ENCODE results near the gene VMAC.
A peak's percentile ranks its signal among the peaks of the same experiment; 100 is the strongest.

The VMAC gene

DNA sequence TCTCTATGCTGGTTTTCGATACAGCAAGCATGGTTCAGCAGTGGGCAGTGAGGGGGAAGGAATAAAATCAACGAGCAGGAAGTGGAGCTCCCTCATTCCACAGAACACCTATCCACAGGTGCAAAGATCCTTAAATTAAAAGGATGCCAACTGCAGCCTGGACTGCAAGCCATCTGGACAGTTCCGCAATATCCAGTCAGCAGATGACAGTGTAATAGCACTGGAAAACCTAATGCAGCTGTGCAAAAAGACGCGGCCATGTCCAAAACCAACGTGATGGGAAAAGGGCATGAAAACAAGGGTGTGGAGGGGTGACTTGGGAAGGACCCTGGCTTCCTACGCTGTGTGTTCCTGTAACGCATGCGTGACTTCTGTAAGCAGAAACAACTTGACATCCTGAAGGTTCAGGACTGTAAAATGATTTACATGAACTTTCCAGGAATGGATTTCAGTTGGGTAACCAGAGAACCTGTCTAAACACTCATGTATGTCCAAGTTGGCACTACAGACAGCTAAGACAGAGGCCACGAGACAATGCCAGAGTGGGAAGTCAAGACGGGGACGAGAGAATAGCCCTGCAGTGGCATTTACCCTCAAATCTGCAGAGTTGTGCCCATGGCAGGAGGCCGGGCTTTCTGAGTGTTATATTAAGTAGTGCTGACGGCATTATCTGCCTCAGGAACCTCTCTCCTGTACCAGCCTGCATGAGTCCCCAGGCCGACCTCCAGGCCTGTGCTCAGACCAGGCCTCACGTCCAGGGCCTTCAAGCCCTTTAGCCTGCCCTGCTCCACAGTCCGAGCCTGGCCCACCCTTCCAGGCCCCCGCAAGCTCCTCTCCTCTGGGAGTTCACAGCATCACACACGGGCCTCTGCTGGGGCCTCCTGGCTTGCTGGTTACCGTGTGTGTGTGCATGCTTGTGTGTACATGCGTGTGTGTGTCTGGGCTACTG is 35.9 kb downstream of the VMAC start:
- H3K27me3 ChIP-seq (ENCODE audit: control insufficient read depth in 1 of 2, insufficient read depth in 2 of 2, low read length in 2 of 2): no peaks in the 10 kb centered on the region
- H3K36me3 ChIP-seq (ENCODE audit: control insufficient read depth in 1 of 2, insufficient read depth in 2 of 2, low read length in 2 of 2): peaks cover 34 to 52% of the 10 kb centered on the region in 2 donors
- no peak overlapping the region for H3K27ac ChIP-seq (ENCODE audit: low read depth, low read length)
- H3K4me1 ChIP-seq (ENCODE audit: control insufficient read depth in 1 of 2, insufficient read depth in 2 of 2, low read length in 2 of 2): peaks cover 6 to 7% of the 10 kb centered on the region in 2 donors
- H3K9ac ChIP-seq (ENCODE audit: low read depth in 1 of 2, low read length in 2 of 2): no peak overlapping the region
- H3K4me3 ChIP-seq (ENCODE audit: low read depth in 1 of 2, low read length in 2 of 2): no peak overlapping the region
- H3K9me3 ChIP-seq (ENCODE audit: control insufficient read depth in 1 of 2, low read length in 2 of 2): no peaks in the 10 kb centered on the region

- H3K36me3 ChIP-seq (ENCODE audit: control insufficient read depth in 1 of 2, insufficient read depth in 2 of 2, low read length in 2 of 2): peaks cover 34 to 48% of the 10 kb centered on the region in 2 donors
- no peaks in the 10 kb centered on the region for H3K9me3 ChIP-seq (ENCODE audit: control insufficient read depth in 1 of 2, low read length in 2 of 2)
- H3K4me3 ChIP-seq (ENCODE audit: low read depth in 1 of 2, low read length in 2 of 2): no peak overlapping the region
- H3K27me3 ChIP-seq (ENCODE audit: control insufficient read depth in 1 of 2, insufficient read depth in 2 of 2, low read length in 2 of 2): no peaks in the 10 kb centered on the region
- H3K9ac ChIP-seq (ENCODE audit: low read depth in 1 of 2, low read length in 2 of 2): no peak overlapping the region
- no peak overlapping the region for H3K27ac ChIP-seq (ENCODE audit: low read depth, low read length)
- H3K4me1 ChIP-seq (ENCODE audit: control insufficient read depth in 1 of 2, insufficient read depth in 2 of 2, low read length in 2 of 2): peaks cover 4 to 10% of the 10 kb centered on the region in 2 donors
Observed at GRCh38 chr19:5941673-5942072, 37.0 kb downstream of the VMAC start.

- Histone ChIP-seq H3K9me3 (ENCODE audit: control insufficient read depth in 1 of 2, low read length in 2 of 2) (no peaks in the 10 kb centered on the region), H3K27me3 (ENCODE audit: control insufficient read depth in 1 of 2, insufficient read depth in 2 of 2, low read length in 2 of 2) (no peaks in the 10 kb centered on the region), H3K4me1 (ENCODE audit: control insufficient read depth in 1 of 2, insufficient read depth in 2 of 2, low read length in 2 of 2) (peaks cover 9 to 11% of the 10 kb centered on the region in 2 donors), H3K4me3 (ENCODE audit: low read depth in 1 of 2, low read length in 2 of 2) (no peak overlapping the region), H3K36me3 (ENCODE audit: control insufficient read depth in 1 of 2, insufficient read depth in 2 of 2, low read length in 2 of 2) (peaks cover 28 to 39% of the 10 kb centered on the region in 2 donors), H3K27ac (ENCODE audit: low read depth, low read length) (no peak overlapping the region), H3K9ac (ENCODE audit: low read depth in 1 of 2, low read length in 2 of 2) (no peak overlapping the region)
Observed at GRCh38 chr19:5943045-5943444, 38.4 kb downstream of the VMAC start.

- Histone ChIP-seq H3K9me3 (ENCODE audit: control insufficient read depth in 1 of 2, low read length in 2 of 2) (no peaks in the 10 kb centered on the region), H3K4me3 (ENCODE audit: low read depth in 1 of 2, low read length in 2 of 2) (no peak overlapping the region), H3K4me1 (ENCODE audit: control insufficient read depth in 1 of 2, insufficient read depth in 2 of 2, low read length in 2 of 2) (peaks cover 10 to 14% of the 10 kb centered on the region in 2 donors), H3K27me3 (ENCODE audit: control insufficient read depth in 1 of 2, insufficient read depth in 2 of 2, low read length in 2 of 2) (no peaks in the 10 kb centered on the region), H3K36me3 (ENCODE audit: control insufficient read depth in 1 of 2, insufficient read depth in 2 of 2, low read length in 2 of 2) (peaks cover 28 to 36% of the 10 kb centered on the region in 2 donors), H3K9ac (ENCODE audit: low read depth in 1 of 2, low read length in 2 of 2) (no peak overlapping the region), H3K27ac (ENCODE audit: low read depth, low read length) (peak overlapping the region; percentile 30)
Observed at GRCh38 chr19:5943623-5944022, 39.0 kb downstream of the VMAC start.

DNA sequence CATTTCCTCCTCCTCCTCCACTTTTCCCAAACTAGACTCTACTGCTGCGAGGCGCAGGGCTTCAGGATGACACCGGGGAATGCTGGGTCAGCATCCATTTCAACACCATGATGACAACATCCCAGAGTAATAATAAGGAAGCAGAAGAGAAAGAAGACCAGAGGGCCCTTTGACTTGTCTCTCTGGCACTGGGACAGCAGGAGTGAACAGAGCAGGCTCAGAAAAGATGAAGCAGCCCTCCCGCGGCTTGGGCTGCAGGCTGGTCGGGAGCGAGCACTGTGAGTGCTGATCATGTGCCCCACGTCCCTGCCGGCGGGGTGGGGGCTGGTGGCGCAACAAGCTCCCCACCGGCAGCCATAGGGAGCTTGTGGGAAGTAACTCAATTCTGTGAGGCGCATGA is 42.8 kb downstream of the VMAC start:
- Histone ChIP-seq H3K9me3 (ENCODE audit: control insufficient read depth in 1 of 2, low read length in 2 of 2) (no peaks in the 10 kb centered on the region), H3K27me3 (ENCODE audit: control insufficient read depth in 1 of 2, insufficient read depth in 2 of 2, low read length in 2 of 2) (no peaks in the 10 kb centered on the region), H3K4me3 (ENCODE audit: low read depth in 1 of 2, low read length in 2 of 2) (no peak overlapping the region), H3K27ac (ENCODE audit: low read depth, low read length) (no peak overlapping the region), H3K36me3 (ENCODE audit: control insufficient read depth in 1 of 2, insufficient read depth in 2 of 2, low read length in 2 of 2) (peaks cover 8 to 26% of the 10 kb centered on the region in 2 donors), H3K4me1 (ENCODE audit: control insufficient read depth in 1 of 2, insufficient read depth in 2 of 2, low read length in 2 of 2) (peaks cover 43 to 46% of the 10 kb centered on the region in 2 donors), H3K9ac (ENCODE audit: low read depth in 1 of 2, low read length in 2 of 2) (no peak overlapping the region)

- peaks cover 4 to 26% of the 10 kb centered on the region in 2 donors for H3K36me3 ChIP-seq (ENCODE audit: control insufficient read depth in 1 of 2, insufficient read depth in 2 of 2, low read length in 2 of 2)
- H3K27ac ChIP-seq (ENCODE audit: low read depth, low read length): no peak overlapping the region
- no peak overlapping the region for H3K4me3 ChIP-seq (ENCODE audit: low read depth in 1 of 2, low read length in 2 of 2)
- no peak overlapping the region for H3K9ac ChIP-seq (ENCODE audit: low read depth in 1 of 2, low read length in 2 of 2)
- peaks cover 54 to 57% of the 10 kb centered on the region in 2 donors for H3K4me1 ChIP-seq (ENCODE audit: control insufficient read depth in 1 of 2, insufficient read depth in 2 of 2, low read length in 2 of 2)
- H3K27me3 ChIP-seq (ENCODE audit: control insufficient read depth in 1 of 2, insufficient read depth in 2 of 2, low read length in 2 of 2): no peaks in the 10 kb centered on the region
- H3K9me3 ChIP-seq (ENCODE audit: control insufficient read depth in 1 of 2, low read length in 2 of 2): no peaks in the 10 kb centered on the region
Observed at GRCh38 chr19:5948752-5949564, 44.3 kb downstream of the VMAC start.

GRCh38 chr19:5949792-5950305 is 45.2 kb downstream of the VMAC start:
- Histone ChIP-seq H3K36me3 (ENCODE audit: control insufficient read depth in 1 of 2, insufficient read depth in 2 of 2, low read length in 2 of 2) (peaks cover 4 to 26% of the 10 kb centered on the region in 2 donors), H3K27ac (ENCODE audit: low read depth, low read length) (no peak overlapping the region), H3K9me3 (ENCODE audit: control insufficient read depth in 1 of 2, low read length in 2 of 2) (no peaks in the 10 kb centered on the region), H3K27me3 (ENCODE audit: control insufficient read depth in 1 of 2, insufficient read depth in 2 of 2, low read length in 2 of 2) (no peaks in the 10 kb centered on the region), H3K4me1 (ENCODE audit: control insufficient read depth in 1 of 2, insufficient read depth in 2 of 2, low read length in 2 of 2) (peaks cover 63 to 66% of the 10 kb centered on the region in 2 donors), H3K9ac (ENCODE audit: low read depth in 1 of 2, low read length in 2 of 2) (no peak overlapping the region), H3K4me3 (ENCODE audit: low read depth in 1 of 2, low read length in 2 of 2) (no peak overlapping the region)

GRCh38 chr19:5950741-5951140 is 46.1 kb downstream of the VMAC start:
- Histone ChIP-seq H3K4me1 (ENCODE audit: control insufficient read depth in 1 of 2, insufficient read depth in 2 of 2, low read length in 2 of 2) (peaks cover 67 to 70% of the 10 kb centered on the region in 2 donors), H3K27ac (ENCODE audit: low read depth, low read length) (no peak overlapping the region)

DNA sequence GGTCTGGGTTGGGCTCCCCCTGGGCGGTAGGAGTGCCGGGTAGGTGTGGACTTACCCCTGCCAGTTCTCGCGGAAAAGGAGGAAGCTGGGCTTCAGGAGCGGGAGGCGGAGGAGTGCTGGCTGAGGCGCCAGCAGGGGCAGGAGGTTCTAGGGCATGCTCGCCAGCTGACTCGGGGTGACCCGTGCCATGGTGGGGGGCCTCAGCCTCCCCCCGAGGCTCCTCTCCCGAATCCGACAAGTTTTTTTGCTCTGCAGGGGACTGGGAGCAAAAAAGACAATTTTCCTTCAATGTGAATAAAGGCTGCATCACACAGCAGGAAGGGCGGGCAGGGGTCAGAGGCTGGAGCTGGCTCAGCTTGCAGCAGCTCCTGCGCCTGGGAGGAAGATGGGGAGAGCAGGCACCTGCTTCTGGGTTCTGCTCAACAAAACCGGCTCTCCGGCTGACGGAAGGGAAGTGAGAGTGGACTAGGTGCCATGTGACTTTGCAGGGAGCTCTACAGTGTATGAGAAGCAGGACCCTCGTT is 46.7 kb downstream of the VMAC start:
- H3K27ac ChIP-seq (ENCODE audit: low read depth, low read length): no peak overlapping the region
- H3K36me3 ChIP-seq (ENCODE audit: control insufficient read depth in 1 of 2, insufficient read depth in 2 of 2, low read length in 2 of 2): peaks cover 4 to 18% of the 10 kb centered on the region in 2 donors
- H3K4me1 ChIP-seq (ENCODE audit: control insufficient read depth in 1 of 2, insufficient read depth in 2 of 2, low read length in 2 of 2): peaks cover 67 to 69% of the 10 kb centered on the region in 2 donors
- no peaks in the 10 kb centered on the region for H3K9me3 ChIP-seq (ENCODE audit: control insufficient read depth in 1 of 2, low read length in 2 of 2)
- no peak overlapping the region for H3K4me3 ChIP-seq (ENCODE audit: low read depth in 1 of 2, low read length in 2 of 2)
- H3K27me3 ChIP-seq (ENCODE audit: control insufficient read depth in 1 of 2, insufficient read depth in 2 of 2, low read length in 2 of 2): no peaks in the 10 kb centered on the region
- H3K9ac ChIP-seq (ENCODE audit: low read depth in 1 of 2, low read length in 2 of 2): no peak overlapping the region

More at GRCh38 chr19:5950741-5951140, 46.1 kb downstream of the VMAC start:
- H3K9ac ChIP-seq (ENCODE audit: low read depth in 1 of 2, low read length in 2 of 2): no peak overlapping the region
- no peaks in the 10 kb centered on the region for H3K9me3 ChIP-seq (ENCODE audit: control insufficient read depth in 1 of 2, low read length in 2 of 2)
- no peaks in the 10 kb centered on the region for H3K27me3 ChIP-seq (ENCODE audit: control insufficient read depth in 1 of 2, insufficient read depth in 2 of 2, low read length in 2 of 2)
- no peak overlapping the region for H3K4me3 ChIP-seq (ENCODE audit: low read depth in 1 of 2, low read length in 2 of 2)
- H3K36me3 ChIP-seq (ENCODE audit: control insufficient read depth in 1 of 2, insufficient read depth in 2 of 2, low read length in 2 of 2): peaks cover 4 to 19% of the 10 kb centered on the region in 2 donors

Measured in duodenal mucosa (tissue), 2 donors.